Measurements from ENCODE around the gene KLHL40. TPM values are rescaled to one million over a fixed set of nuclear protein-coding genes. Genes with fewer than 3 reads are reported as not detected.

KLHL40 gene
- total RNA-seq, 1 donor = not detected

GRCh38 chr3:42698216-42698910 lies 13.0 kb downstream of the KLHL40 start:
- Histone ChIP-seq H3K4me1 (ENCODE audit: insufficient read depth, low read length) (no peaks in the 10 kb centered on the region), H2AFZ (ENCODE audit: low read length) (no peak overlapping the region), H3K4me3 (ENCODE audit: insufficient read depth, low read length) (no peak overlapping the region), H3K9me3 (ENCODE audit: low read depth, low read length) (no peaks in the 10 kb centered on the region), H3K36me3 (ENCODE audit: insufficient read depth, low read length) (no peaks in the 10 kb centered on the region), H3K27ac (ENCODE audit: low read depth, low read length) (no peak overlapping the region), H3K79me2 (ENCODE audit: insufficient read depth, low read length) (no peaks in the 10 kb centered on the region), H3K4me2 (ENCODE audit: insufficient read depth, low read length) (no peak overlapping the region), H4K20me1 (ENCODE audit: insufficient read depth, low read length) (no peaks in the 10 kb centered on the region), H3K27me3 (ENCODE audit: insufficient read depth, low read length) (peaks cover 7% of the 10 kb centered on the region)
- TF ChIP-seq, protein P1, sequence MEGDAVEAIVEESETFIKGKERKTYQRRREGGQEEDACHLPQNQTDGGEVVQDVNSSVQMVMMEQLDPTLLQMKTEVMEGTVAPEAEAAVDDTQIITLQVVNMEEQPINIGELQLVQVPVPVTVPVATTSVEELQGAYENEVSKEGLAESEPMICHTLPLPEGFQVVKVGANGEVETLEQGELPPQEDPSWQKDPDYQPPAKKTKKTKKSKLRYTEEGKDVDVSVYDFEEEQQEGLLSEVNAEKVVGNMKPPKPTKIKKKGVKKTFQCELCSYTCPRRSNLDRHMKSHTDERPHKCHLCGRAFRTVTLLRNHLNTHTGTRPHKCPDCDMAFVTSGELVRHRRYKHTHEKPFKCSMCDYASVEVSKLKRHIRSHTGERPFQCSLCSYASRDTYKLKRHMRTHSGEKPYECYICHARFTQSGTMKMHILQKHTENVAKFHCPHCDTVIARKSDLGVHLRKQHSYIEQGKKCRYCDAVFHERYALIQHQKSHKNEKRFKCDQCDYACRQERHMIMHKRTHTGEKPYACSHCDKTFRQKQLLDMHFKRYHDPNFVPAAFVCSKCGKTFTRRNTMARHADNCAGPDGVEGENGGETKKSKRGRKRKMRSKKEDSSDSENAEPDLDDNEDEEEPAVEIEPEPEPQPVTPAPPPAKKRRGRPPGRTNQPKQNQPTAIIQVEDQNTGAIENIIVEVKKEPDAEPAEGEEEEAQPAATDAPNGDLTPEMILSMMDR (IDR thresholded peaks at IDR 0.05; ENCODE audit: extremely low read depth, low read depth, low read length) = no peak
- peak; percentile 65 for DNase-seq (ENCODE audit: insufficient read length, low spot score, missing footprints)

- TF ChIP-seq, protein P1 (IDR thresholded peaks at IDR 0.05; ENCODE audit: extremely low read depth, low read depth, low read length) = no peak
- Histone ChIP-seq H3K27me3 (ENCODE audit: insufficient read depth, low read length) (peaks cover 7% of the 10 kb centered on the region), H3K9me3 (ENCODE audit: low read depth, low read length) (no peaks in the 10 kb centered on the region), H2AFZ (ENCODE audit: low read length) (no peak overlapping the region), H3K27ac (ENCODE audit: low read depth, low read length) (no peak overlapping the region), H3K4me1 (ENCODE audit: insufficient read depth, low read length) (no peaks in the 10 kb centered on the region), H3K79me2 (ENCODE audit: insufficient read depth, low read length) (no peaks in the 10 kb centered on the region), H3K4me3 (ENCODE audit: insufficient read depth, low read length) (no peak overlapping the region), H3K4me2 (ENCODE audit: insufficient read depth, low read length) (no peak overlapping the region), H4K20me1 (ENCODE audit: insufficient read depth, low read length) (no peaks in the 10 kb centered on the region), H3K36me3 (ENCODE audit: insufficient read depth, low read length) (no peaks in the 10 kb centered on the region)
- DNase-seq (ENCODE audit: insufficient read length, low spot score, missing footprints) = peak; percentile 62
These were observed 13.5 kb downstream of the KLHL40 start for GRCh38 chr3:42698911-42699230.

DNA sequence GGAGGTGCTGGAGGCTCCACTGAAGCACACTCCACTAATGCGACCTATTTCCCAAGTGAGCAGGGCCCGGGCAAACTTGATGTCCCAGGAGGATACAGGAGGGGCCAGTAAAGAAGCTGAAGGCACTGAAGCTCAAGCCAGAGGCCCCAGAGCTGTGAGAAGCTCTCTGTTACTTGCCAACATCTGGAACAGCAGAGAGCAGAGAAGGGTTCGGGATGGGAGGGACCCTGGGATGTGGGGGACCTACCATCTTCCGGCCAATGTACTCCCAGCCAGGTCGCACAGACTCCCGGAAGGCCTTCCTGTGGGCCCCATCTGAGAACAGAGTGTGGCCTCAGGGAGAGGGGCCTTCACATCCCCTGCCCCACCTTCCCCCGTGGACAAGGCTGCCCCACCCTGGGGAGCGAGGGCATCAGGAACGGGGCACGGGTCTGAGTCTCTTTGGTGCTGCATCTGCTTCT lies 14.2 kb downstream of the KLHL40 start:
- peaks cover 7% of the 10 kb centered on the region for H3K27me3 ChIP-seq (ENCODE audit: insufficient read depth, low read length)
- H3K4me3 ChIP-seq (ENCODE audit: insufficient read depth, low read length) = no peak overlapping the region
- no peaks in the 10 kb centered on the region for H3K36me3 ChIP-seq (ENCODE audit: insufficient read depth, low read length)
- peak; percentile 79 for DNase-seq (ENCODE audit: insufficient read length, low spot score, missing footprints)
- H3K27ac ChIP-seq (ENCODE audit: low read depth, low read length) = no peak overlapping the region
- no peaks in the 10 kb centered on the region for H3K79me2 ChIP-seq (ENCODE audit: insufficient read depth, low read length)
- H3K4me2 ChIP-seq (ENCODE audit: insufficient read depth, low read length) = no peak overlapping the region
- H3K4me1 ChIP-seq (ENCODE audit: insufficient read depth, low read length) = no peaks in the 10 kb centered on the region
- TF ChIP-seq, protein P1 (IDR thresholded peaks at IDR 0.05; ENCODE audit: extremely low read depth, low read depth, low read length) = no peak
- H3K9me3 ChIP-seq (ENCODE audit: low read depth, low read length) = no peaks in the 10 kb centered on the region
- H2AFZ ChIP-seq (ENCODE audit: low read length) = no peak overlapping the region
- no peaks in the 10 kb centered on the region for H4K20me1 ChIP-seq (ENCODE audit: insufficient read depth, low read length)

DNA sequence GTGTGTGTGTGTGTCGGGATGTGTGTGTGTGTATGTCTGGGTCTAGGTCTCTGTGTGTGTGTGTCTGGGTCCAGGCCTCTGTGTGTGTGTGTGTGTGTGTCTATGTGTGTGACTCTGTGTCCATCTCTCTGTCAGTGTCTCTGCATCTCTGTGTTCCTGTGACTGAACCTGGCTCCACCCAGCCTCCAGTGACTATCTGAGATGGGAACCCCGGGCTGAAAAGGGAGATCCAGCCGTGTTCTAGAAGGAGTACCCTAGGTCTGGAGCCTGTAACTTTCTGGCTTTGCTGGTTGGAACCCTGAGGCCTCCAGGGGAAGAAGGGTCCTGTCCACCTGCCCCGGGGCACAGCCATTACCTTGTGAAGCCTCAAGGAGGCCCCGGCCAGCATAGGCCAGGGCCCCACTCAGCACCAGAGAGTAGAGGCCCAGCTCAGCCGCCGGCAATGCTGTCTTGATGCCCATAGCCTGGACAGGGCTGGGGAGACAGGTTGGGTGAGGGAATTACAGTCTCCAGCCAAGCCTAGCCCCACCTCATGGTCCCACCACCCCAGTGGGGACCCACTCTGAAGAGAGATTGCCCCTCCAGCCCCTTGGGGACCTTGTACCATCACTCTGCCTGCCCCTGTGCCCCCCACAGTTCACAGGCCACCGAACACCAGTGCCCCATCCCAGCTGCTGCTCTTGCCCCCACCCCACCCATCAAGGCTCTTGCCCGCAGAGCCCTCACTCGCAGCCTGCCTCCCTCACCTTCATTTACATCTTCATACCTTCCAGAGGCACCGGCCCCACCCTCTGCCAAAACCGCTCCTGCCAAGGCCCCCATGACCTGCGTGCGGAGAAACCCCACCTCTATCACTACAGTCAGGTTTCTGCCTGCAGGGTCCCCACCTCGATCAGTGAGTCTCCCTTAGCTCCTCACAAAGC lies 15.3 kb downstream of the KLHL40 start:
- Histone ChIP-seq H3K79me2 (ENCODE audit: insufficient read depth, low read length) (no peaks in the 10 kb centered on the region), H3K9me3 (ENCODE audit: low read depth, low read length) (no peaks in the 10 kb centered on the region), H3K4me1 (ENCODE audit: insufficient read depth, low read length) (no peaks in the 10 kb centered on the region), H3K27ac (ENCODE audit: low read depth, low read length) (no peak overlapping the region), H3K4me2 (ENCODE audit: insufficient read depth, low read length) (no peak overlapping the region), H3K36me3 (ENCODE audit: insufficient read depth, low read length) (no peaks in the 10 kb centered on the region), H4K20me1 (ENCODE audit: insufficient read depth, low read length) (no peaks in the 10 kb centered on the region), H3K4me3 (ENCODE audit: insufficient read depth, low read length) (no peak overlapping the region), H3K27me3 (ENCODE audit: insufficient read depth, low read length) (peaks cover 2% of the 10 kb centered on the region), H2AFZ (ENCODE audit: low read length) (no peak overlapping the region)
- TF ChIP-seq, protein P1 (IDR thresholded peaks at IDR 0.05; ENCODE audit: extremely low read depth, low read depth, low read length) = no peak
- DNase-seq (ENCODE audit: insufficient read length, low spot score, missing footprints) = peak; percentile 52
